HEK293 (cell line): ENCODE results near the gene ATP13A4.

Experiments
- CTCF ChIA-PET: fragments of 350-600 bp; formaldehyde crosslinking; extraction: SDS; loops from one replicate; lab custom pipeline; 2021; ENCODE audit warnings: antibody characterized with exemption; lab: Yijun Ruan, JAX
- POLR2A ChIA-PET: fragments of 300-600 bp; formaldehyde crosslinking; extraction: SDS; loops from one replicate; lab custom pipeline; 2020; ENCODE audit warnings: antibody characterized with exemption, inconsistent platforms; lab: Yijun Ruan, JAX
- H3K27ac ChIP-seq: fragments of 200-500 bp; sonication (Bioruptor generic); 2 replicates; pipeline ENCODE4 v1.5.1; 2014; ENCODE audit warnings: low read depth, low read length, control low read depth, inconsistent platforms; ENCODE audit errors: extremely low read depth
- H3K36me3 ChIP-seq, 2 experiments: fragments of 200-500 bp in 1 of 2; sonication (Bioruptor generic) in 1 of 2; 1 replicate in 1 of 2; 2 replicates in 1 of 2; pipeline ENCODE4 v1.5.1; 2014 to 2017; ENCODE audit warnings: inconsistent platforms in 2 of 2, low read length in 2 of 2; ENCODE audit not compliant: control insufficient read depth in 2 of 2, insufficient read depth in 1 of 2
- H3K4me1 ChIP-seq: fragments of 200-500 bp; sonication (Bioruptor generic); 2 replicates; pipeline ENCODE4 v1.5.1; 2014; ENCODE audit warnings: mild to moderate bottlenecking, low read length, inconsistent platforms; ENCODE audit not compliant: control insufficient read depth, insufficient read depth
- H3K4me3 ChIP-seq: 2 replicates; pipeline ENCODE4 v1.5.1; 2011; ENCODE audit warnings: low read depth, mild to moderate bottlenecking, control low read depth, low read length, moderate library complexity
- H3K9me3 ChIP-seq: fragments of 200-500 bp; sonication (Bioruptor generic); 2 replicates; pipeline ENCODE4 v1.5.1; 2014; ENCODE audit warnings: low read depth, low read length, inconsistent platforms; ENCODE audit not compliant: control insufficient read depth, insufficient read depth
- BCL6B ChIP-seq: fragments of 450-650 bp; formaldehyde crosslinking; IDR thresholded peaks from 2 replicates; pipeline ENCODE4 v1.5.1; 2017; ENCODE audit warnings: missing biosample characterization, missing genetic modification characterization
- FEZF1 ChIP-seq: fragments of 450-650 bp; formaldehyde crosslinking; IDR thresholded peaks from 2 replicates; pipeline ENCODE4 v1.5.1; 2016; ENCODE audit warnings: missing biosample characterization, missing genetic modification characterization
- IKZF3 ChIP-seq: fragments of 450-650 bp; IDR thresholded peaks from 2 replicates; pipeline ENCODE4 v1.5.0; 2018; ENCODE audit warnings: missing biosample characterization, mild to moderate bottlenecking, missing genetic modification characterization, moderate library complexity
- ZBTB7A ChIP-seq: fragments of 450-650 bp; formaldehyde crosslinking; IDR thresholded peaks from 2 replicates; pipeline ENCODE4 v1.5.1; 2016; ENCODE audit warnings: low read depth, missing biosample characterization, missing genetic modification characterization
- ZNF133 ChIP-seq: fragments of 450-650 bp; formaldehyde crosslinking; IDR thresholded peaks from 2 replicates; pipeline ENCODE4 v1.5.1; 2016; ENCODE audit warnings: missing biosample characterization, missing genetic modification characterization
- ZNF146 ChIP-seq: fragments of 450-650 bp; formaldehyde crosslinking; IDR thresholded peaks from 2 replicates; pipeline ENCODE4 v1.5.1; 2016; ENCODE audit warnings: missing biosample characterization, missing genetic modification characterization
- ZNF18 ChIP-seq: fragments of 450-650 bp; formaldehyde crosslinking; IDR thresholded peaks from 2 replicates; pipeline ENCODE4 v1.5.1; 2016; ENCODE audit warnings: missing biosample characterization, missing genetic modification characterization
- ZNF24 ChIP-seq: fragments of 450-650 bp; formaldehyde crosslinking; IDR thresholded peaks from 2 replicates; pipeline ENCODE4 v1.5.1; 2016; ENCODE audit warnings: missing biosample characterization, missing genetic modification characterization
- ZNF324 ChIP-seq: fragments of 450-650 bp; formaldehyde crosslinking; IDR thresholded peaks from 2 replicates; pipeline ENCODE4 v1.5.1; 2016; ENCODE audit warnings: missing biosample characterization, missing genetic modification characterization
- ZNF362 ChIP-seq: fragments of 450-650 bp; formaldehyde crosslinking; IDR thresholded peaks from 2 replicates; pipeline ENCODE4 v1.5.1; 2016; ENCODE audit warnings: missing biosample characterization, missing genetic modification characterization
- ZNF513 ChIP-seq: fragments of 450-650 bp; IDR thresholded peaks from 2 replicates; pipeline ENCODE4 v1.5.1; 2018; ENCODE audit warnings: missing biosample characterization, missing genetic modification characterization
- ZNF514 ChIP-seq: fragments of 450-650 bp; formaldehyde crosslinking; IDR thresholded peaks from 2 replicates; pipeline ENCODE4 v1.5.1; 2016; ENCODE audit warnings: missing biosample characterization, missing genetic modification characterization
- ZNF521 ChIP-seq: fragments of 450-650 bp; formaldehyde crosslinking; IDR thresholded peaks from 2 replicates; pipeline ENCODE4 v1.5.1; 2017; ENCODE audit warnings: missing biosample characterization, mild to moderate bottlenecking, missing genetic modification characterization
- ZNF529 ChIP-seq: fragments of 450-650 bp; formaldehyde crosslinking; IDR thresholded peaks from 2 replicates; pipeline ENCODE4 v1.5.1; 2017; ENCODE audit warnings: missing genetic modification characterization, missing biosample characterization; ENCODE audit not compliant: insufficient replicate concordance
- ZNF571 ChIP-seq: fragments of 450-650 bp; formaldehyde crosslinking; IDR thresholded peaks from 2 replicates; pipeline ENCODE4 v1.5.0; 2017; ENCODE audit warnings: missing biosample characterization, missing genetic modification characterization
- ZNF747 ChIP-seq: fragments of 450-650 bp; formaldehyde crosslinking; IDR thresholded peaks from 2 replicates; pipeline ENCODE4 v1.5.1; 2016; ENCODE audit warnings: missing biosample characterization, missing genetic modification characterization
- ZSCAN16 ChIP-seq: fragments of 450-650 bp; formaldehyde crosslinking; IDR thresholded peaks from 2 replicates; pipeline ENCODE4 v1.5.1; 2016; ENCODE audit warnings: missing biosample characterization, missing genetic modification characterization
- ZSCAN23 ChIP-seq: fragments of 450-650 bp; formaldehyde crosslinking; IDR thresholded peaks from 2 replicates; pipeline ENCODE4 v1.5.1; 2016; ENCODE audit warnings: missing biosample characterization, missing genetic modification characterization
- ZSCAN30 ChIP-seq: fragments of 450-650 bp; IDR thresholded peaks from 2 replicates; pipeline ENCODE4 v1.5.1; 2018; ENCODE audit warnings: missing biosample characterization, mild to moderate bottlenecking, missing genetic modification characterization, moderate library complexity
- ZXDB ChIP-seq: fragments of 450-650 bp; formaldehyde crosslinking; IDR thresholded peaks from 2 replicates; pipeline ENCODE4 v1.5.1; 2016; ENCODE audit warnings: missing biosample characterization, missing genetic modification characterization
- TF ChIP-seq, protein P1 (sequence below): fragments of 450-650 bp; formaldehyde crosslinking; IDR thresholded peaks from 2 replicates; pipeline ENCODE4 v1.5.1; 2016; ENCODE audit warnings: missing biosample characterization, missing genetic modification characterization, borderline replicate concordance
- TF ChIP-seq, protein P2 (sequence below): fragments of 450-650 bp; formaldehyde crosslinking; IDR thresholded peaks from 2 replicates; pipeline ENCODE4 v1.5.1; 2016; ENCODE audit warnings: missing biosample characterization, missing genetic modification characterization

The ATP13A4 gene

GRCh38 chr3:193569119-193569518, 14.4 kb upstream of the ATP13A4 start:
- H3K4me3 ChIP-seq: no peak overlapping the region
- ChIA-PET POLR2A (no interaction called here), CTCF (no interaction called here)
- TF ChIP-seq ZNF18: no peak
- TF ChIP-seq ZSCAN30 (tag by site-specific recombination): no peak
- no peak for TF ChIP-seq BCL6B (tag by site-specific recombination)
- TF ChIP-seq IKZF3 (tag by site-specific recombination): no peak
- no peak for TF ChIP-seq ZNF324 (tag by site-specific recombination)
- TF ChIP-seq ZNF362 (tag by site-specific recombination): no peak
- TF ChIP-seq ZNF521 (tag by site-specific recombination): no peak
- TF ChIP-seq ZNF24: no peak
- TF ChIP-seq ZNF513: no peak
- H3K27ac ChIP-seq: no peak overlapping the region
- H3K36me3 ChIP-seq: no peaks in the 10 kb centered on the region
- no peaks in the 10 kb centered on the region for H3K4me1 ChIP-seq
- no peaks in the 10 kb centered on the region for H3K9me3 ChIP-seq

DNA sequence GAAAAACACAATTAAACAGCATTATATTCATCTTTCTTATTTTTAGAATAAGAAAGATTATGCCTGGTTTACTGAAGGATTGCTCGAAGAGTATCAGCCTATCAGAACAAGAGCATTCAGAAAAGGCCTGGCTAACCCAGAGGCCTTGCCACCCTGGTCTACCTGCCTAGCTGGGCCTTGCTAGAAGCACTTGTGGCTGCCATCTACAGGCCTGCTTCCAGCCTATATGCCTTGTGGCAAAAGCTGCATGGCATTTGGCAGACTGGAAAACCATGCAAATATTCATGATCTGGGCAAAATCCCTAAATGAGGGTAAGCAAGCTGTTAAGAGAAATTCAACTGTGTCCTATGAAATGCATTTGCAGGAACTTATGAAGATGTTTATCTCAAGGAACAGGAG, 9.3 kb upstream of the ATP13A4 start:
- Histone ChIP-seq H3K36me3 (no peaks in the 10 kb centered on the region), H3K4me3 (no peak overlapping the region), H3K27ac (no peak overlapping the region), H3K9me3 (no peaks in the 10 kb centered on the region), H3K4me1 (no peaks in the 10 kb centered on the region)
- ChIA-PET POLR2A (no interaction called here), CTCF (interaction anchor here (1.3 kb wide), 1 partner anchor 102 kb away, joined by 5 read pairs; no protein-coding TSS in a partner anchor)
- TF ChIP-seq ZNF529 (tag by site-specific recombination): no peak
- TF ChIP-seq ZNF514 (tag by site-specific recombination): no peak
- TF ChIP-seq ZNF571: no peak
- TF ChIP-seq ZNF521 (tag by site-specific recombination): no peak
- TF ChIP-seq ZNF133 (tag by site-specific recombination): no peak

DNA sequence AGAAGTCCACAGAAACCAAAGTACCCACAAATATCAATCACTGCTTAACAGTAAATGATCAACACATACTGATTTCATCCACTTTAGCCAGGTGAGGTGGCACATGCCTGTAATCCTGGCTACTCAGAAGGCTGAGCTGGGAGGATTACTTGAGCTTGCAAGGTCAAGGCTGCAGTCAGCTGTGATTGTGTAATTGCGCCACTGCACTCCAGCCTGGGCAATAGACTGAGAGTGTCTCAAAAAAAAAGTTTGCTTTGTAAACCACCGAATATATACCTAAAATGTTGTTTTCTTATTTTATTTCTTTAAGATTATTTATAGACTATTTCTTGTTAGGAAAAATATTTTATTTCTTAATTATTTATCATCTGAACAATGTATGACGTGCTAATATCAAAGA, 8.7 kb upstream of the ATP13A4 start:
- Histone ChIP-seq H3K4me3 (no peak overlapping the region), H3K9me3 (no peaks in the 10 kb centered on the region), H3K36me3 (no peaks in the 10 kb centered on the region), H3K4me1 (no peaks in the 10 kb centered on the region), H3K27ac (no peak overlapping the region)
- ChIA-PET CTCF (interaction anchor here (1.3 kb wide), 1 partner anchor 101 kb away, joined by 5 read pairs; no protein-coding TSS in a partner anchor), POLR2A (no interaction called here)
- TF ChIP-seq, protein P1, sequence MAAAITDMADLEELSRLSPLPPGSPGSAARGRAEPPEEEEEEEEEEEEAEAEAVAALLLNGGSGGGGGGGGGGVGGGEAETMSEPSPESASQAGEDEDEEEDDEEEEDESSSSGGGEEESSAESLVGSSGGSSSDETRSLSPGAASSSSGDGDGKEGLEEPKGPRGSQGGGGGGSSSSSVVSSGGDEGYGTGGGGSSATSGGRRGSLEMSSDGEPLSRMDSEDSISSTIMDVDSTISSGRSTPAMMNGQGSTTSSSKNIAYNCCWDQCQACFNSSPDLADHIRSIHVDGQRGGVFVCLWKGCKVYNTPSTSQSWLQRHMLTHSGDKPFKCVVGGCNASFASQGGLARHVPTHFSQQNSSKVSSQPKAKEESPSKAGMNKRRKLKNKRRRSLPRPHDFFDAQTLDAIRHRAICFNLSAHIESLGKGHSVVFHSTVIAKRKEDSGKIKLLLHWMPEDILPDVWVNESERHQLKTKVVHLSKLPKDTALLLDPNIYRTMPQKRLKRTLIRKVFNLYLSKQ (tag by site-specific recombination): no peak
- TF ChIP-seq ZNF146 (tag by site-specific recombination): no peak
- TF ChIP-seq ZXDB (tag by site-specific recombination): no peak
- no peak for TF ChIP-seq ZSCAN16 (tag by site-specific recombination)
- no peak for TF ChIP-seq ZSCAN23 (tag by site-specific recombination)
- no peak for TF ChIP-seq ZNF529 (tag by site-specific recombination)
- no peak for TF ChIP-seq ZSCAN30 (tag by site-specific recombination)
- TF ChIP-seq ZNF571: no peak
- TF ChIP-seq ZBTB7A (tag by site-specific recombination): no peak
- TF ChIP-seq ZNF747 (tag by site-specific recombination): no peak
- TF ChIP-seq, protein P2, sequence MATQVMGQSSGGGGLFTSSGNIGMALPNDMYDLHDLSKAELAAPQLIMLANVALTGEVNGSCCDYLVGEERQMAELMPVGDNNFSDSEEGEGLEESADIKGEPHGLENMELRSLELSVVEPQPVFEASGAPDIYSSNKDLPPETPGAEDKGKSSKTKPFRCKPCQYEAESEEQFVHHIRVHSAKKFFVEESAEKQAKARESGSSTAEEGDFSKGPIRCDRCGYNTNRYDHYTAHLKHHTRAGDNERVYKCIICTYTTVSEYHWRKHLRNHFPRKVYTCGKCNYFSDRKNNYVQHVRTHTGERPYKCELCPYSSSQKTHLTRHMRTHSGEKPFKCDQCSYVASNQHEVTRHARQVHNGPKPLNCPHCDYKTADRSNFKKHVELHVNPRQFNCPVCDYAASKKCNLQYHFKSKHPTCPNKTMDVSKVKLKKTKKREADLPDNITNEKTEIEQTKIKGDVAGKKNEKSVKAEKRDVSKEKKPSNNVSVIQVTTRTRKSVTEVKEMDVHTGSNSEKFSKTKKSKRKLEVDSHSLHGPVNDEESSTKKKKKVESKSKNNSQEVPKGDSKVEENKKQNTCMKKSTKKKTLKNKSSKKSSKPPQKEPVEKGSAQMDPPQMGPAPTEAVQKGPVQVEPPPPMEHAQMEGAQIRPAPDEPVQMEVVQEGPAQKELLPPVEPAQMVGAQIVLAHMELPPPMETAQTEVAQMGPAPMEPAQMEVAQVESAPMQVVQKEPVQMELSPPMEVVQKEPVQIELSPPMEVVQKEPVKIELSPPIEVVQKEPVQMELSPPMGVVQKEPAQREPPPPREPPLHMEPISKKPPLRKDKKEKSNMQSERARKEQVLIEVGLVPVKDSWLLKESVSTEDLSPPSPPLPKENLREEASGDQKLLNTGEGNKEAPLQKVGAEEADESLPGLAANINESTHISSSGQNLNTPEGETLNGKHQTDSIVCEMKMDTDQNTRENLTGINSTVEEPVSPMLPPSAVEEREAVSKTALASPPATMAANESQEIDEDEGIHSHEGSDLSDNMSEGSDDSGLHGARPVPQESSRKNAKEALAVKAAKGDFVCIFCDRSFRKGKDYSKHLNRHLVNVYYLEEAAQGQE: no peak
- TF ChIP-seq FEZF1 (tag by site-specific recombination): no peak
